COLO668 (cell line): ENCODE results near the gene ADAT1.
"Not testable (repeated sequence)": the region's sequence is repeated elsewhere in the genome, so short reads cannot be mapped to it uniquely, and the experiment has no call there.

Experiments used
- DNase-seq: peaks from one replicate; lab custom pipeline; 2025; ENCODE audit not compliant: unreplicated experiment; lab: John Stamatoyannopoulos, UW

Gene ADAT1

DNA sequence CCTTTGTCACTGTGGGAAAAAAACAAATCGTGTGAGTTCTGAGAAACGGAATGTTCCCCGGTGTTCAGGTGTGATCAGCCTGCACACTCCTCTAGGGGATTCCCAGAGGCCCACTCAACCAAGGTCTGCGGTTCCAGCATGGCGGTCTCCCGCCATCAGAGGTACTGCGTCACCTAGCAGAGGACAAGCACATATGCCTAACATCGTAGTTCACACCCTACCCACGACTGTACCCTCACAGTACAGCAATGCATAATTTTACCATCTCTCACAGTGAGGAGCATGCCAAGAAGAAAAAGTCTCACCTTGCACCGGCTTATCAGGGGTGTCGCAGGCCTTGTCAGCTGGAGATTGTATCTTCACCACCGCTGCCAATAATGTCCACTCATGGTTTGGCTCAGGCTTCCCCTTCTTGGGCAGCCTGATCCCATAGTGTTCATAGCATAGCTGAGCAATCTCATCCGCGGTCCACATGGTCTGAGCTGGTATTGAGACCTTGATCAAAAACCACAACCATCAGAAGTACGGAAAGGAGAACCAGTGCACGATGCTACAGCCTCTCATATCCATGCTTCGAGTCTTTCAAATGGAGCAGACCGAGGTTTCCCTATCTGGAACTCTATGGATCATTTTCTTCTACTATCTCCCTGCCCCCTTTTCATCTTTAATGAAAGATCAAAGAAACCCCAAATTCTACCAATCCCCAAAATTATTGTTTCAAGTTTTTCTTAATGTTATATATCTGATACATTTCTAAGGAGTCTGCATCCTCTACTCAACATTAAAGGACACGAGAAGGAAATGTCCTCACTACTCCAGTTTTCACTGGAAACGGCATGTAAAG lies 2.5 kb downstream of the ADAT1 start:
- DNase-seq = no peak

DNA sequence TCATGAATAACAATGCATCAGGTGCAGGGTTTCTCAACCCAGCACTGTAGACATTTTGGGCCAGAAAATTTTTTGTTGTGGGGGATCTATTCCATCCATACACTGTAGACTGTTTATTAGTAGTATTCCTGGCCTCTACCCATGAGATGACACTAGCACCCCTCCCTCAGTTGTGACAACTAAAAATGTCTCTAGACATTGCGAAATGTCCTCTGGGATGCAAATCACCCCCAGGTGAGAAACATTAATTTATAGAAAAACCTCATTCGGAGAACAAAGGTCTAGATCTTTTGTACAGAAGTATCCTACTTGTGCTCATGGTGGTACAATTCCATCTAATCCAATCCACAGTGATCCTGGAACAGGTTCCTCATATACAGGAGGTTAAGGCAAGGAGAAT lies 4.3 kb downstream of the ADAT1 start:
- DNase-seq = no peak

DNA sequence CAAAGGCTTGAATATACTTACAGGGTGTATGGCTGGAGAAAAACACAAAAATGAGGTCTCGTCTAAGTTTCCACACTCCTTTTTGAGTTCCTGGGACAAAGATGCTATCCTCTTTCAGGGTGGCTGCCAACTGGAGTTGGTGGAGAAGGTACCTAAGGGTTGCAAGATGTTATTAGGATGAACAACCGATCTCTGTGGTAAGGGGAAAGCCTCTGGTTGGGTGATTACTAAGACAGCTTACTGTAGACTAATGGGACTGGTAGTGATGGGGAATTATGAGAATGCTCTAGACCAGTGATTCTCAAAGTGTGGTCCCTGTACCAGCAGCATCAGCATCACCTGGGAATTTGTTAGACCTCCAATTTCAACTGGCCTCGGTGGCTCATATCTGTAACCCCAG lies 6.0 kb downstream of the ADAT1 start:
- DNase-seq = no peak

DNA sequence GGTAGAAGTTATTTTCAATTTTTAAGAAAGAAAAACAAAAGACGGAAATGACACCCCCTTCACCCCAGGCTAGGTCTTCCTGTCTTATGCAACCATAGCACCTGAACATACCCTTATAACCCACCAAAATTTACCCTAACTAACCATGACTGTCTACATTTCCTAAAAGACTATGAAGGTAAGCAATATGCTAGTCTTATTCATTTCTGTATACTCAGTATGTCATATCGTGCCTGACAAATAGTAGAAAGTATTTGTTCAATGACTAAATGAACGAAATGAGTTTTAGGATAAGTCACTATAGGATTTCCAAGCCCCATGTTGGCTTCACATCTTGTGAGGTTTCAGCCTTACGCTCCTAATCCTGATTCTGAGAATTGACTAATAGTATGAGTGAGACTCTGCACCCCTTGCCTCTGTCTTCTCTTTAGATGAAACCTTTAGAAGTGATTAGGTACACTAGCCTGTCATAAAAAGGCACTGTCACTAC lies 6.5 kb downstream of the ADAT1 start:
- DNase-seq = no peak

DNA sequence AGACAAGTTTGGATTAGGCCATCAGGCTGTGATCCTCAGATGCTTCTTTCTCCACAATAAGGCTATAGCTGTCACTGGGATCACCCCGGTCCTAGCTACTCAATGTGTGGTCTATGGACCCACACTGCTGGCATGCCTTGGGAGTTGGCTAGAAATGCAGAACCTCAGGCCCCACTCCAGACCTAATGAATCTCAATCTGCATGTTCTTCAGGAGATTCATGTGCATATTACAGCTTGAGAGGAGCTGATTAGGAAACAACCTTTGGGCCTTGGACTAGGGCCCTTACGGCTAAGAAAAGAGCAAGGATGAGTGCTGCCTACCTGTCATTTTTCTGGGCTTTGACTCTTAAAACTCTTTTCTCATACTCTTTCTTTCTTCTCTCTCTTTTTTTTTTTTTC lies 7.5 kb downstream of the ADAT1 start:
- no peak for DNase-seq

DNA sequence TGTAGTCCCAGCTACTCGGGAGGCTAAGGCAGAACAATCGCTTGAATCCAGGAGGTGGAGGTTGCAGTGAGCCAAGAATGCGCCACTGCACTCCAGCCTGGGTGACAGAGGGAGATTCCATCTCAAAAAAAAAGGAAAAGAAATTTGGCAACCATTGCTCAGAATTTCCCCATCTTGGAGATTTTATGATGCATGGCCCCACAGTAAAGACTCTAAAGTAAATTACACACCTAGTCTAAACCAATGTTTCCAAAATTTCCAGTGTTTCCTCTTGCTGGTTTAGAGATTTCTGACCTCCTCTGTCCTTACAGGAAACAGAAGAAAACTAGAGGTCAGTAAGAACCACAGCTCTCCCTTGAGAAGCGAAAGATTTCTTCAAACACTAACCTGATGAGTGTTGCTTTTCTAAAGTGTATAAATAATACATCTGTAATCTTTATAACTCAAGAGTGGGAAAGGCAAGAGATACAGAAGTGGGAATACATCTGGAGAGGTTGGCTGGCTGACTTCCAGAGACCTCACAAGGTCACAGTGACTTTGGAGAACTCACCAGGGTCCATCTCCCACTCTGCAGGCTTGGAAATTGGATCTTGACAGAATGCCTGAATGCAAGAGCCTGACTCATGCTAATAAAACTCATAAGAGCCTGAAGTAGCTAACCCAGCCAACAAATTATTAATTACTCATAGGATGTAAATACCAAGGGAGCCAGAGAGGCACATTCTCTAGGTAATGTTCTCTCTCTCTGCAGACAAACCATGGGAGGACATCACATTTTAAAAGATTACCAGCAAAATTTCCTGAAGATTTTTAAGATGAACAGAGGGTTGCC lies 8.8 kb downstream of the ADAT1 start:
- no peak for DNase-seq

DNA sequence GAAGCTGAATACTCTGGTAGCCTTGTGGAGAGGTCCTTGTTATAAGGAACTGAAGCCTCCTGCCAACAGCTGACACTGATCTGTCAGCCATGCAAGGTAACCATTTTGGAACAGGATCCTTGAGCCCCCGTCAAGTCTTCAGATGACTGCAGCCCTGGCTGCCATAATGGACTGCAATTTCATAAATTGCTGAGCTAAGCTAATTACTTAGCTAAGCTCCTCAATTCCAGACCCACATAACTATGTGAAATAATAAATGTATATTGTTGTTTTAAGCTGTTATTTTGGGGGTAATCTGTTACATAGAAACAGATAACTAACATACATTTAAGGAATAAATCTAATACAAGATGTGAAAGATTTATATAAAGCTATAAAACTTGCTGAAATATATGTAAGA lies 16.6 kb downstream of the ADAT1 start:
- DNase-seq = no peak

DNA sequence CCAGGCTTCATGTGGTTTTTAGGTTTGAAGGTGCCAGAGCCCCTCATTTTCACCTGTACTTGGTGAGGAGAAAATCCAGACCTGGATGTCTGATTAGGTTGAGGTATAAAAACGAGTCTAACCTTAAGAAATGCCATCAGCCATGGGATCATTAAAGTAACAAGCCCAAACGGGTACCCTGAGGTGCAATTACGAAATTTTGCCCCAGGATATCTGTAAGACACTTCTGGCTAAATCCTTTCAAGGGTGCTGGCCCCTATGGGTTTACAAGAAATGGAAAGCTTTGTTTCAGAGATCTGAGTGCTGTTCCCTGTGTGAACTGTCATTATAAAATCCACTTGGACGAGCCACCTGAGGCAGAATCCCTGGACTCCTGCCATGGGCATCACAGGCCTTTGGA lies 19.8 kb downstream of the ADAT1 start:
- DNase-seq = no peak

DNA sequence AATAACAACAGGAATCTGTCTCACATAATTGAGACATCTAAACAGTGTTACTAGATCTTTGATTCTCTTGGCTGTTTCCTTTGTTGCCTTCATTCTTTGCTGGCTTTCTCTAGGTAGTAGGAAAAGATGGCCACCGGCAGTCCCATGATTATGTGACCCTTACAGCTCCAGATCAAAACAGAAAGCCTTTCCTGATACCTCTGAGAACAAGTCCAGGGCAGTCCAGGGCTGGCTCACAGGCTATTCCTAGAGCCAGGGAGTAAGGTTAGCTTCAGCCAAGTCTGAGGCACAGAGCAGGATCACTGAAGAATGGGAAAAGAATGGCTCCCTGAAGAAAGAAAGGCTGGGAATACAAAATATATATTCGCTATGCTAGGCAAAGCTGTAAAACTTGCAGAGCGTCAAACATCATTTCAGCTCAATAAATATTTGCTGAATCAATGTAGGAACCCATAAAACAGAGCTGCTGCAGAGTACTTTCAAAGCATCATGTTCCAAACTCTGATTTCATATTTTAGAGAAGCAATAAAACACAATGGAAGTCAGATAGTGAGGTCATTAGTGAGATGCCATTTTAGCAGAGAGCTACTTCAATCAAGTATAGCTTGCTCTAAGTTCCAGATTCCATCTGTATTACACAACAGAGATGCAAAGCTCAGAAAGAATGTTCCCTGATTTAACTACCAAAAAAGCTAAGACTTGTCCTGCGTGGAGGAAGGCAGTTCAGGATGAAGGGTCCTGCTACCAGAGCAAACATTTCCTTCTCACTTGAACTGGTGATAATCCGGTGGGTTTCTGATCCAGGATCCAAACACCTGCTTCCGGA lies 23.4 kb downstream of the ADAT1 start:
- DNase-seq = no peak

DNA sequence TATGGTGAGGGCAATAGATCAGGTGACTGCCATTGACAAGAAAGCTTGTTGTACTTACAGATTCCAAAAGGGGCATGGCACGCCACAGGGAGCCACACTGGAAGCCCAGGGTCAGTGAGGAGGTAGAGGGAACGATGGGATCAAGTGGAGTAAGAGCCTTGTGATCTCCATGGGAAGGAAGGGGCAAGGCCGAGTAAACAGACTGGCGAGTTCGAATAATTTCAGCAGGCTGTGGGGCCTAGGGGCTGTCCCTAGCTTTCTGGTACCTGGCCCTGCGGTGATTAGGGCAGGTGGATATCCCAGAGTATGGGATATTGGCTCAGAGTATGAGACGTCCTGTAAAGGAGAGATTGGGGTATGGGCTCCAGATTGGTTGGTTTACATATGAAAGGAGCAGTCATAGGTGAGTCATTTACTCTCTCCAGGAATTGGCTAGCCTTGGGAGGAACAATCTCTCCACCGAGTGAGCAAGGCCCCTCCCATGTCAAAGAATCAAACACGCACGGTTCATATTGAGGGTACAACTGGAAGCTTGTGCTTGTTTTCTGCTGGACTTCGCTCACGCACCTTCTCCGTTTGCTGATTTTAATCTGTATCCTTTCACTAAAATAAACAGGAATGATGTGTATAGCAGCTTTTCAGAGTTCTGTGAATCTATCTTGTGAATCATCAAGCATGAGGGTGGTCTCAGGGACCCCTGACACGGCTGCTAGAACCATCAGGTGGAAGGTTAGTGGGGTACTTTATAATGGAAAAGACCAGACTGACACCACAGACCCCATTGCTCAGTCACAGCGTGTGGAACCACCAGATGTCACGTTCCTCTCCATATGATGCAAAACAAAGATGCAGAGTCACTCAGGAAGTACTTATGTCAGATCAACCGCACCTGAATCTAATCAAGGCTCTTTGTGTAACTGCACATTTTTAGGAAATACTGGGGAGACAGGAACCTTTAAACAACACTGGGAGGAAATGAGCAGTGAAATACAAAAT lies 29.0 kb downstream of the ADAT1 start:
- no peak for DNase-seq

DNA sequence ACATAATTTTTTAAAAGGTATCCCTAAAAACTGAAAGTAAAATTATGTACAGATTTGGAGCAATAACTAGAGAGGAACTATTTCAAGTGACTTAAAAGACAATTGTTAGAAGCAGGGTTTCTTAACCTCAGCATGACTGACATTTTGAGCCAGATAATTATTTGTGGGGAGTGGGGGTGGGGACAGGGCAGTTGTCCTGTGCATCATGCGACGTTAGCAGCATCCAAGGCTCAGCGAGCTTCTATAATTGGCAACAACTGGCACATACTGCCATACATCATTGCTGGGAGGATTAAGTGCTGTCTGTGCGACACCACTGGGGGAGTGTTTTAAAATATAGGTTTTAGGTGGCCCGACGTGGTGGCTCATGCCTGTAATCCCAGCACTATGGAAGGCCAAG lies 29.8 kb downstream of the ADAT1 start:
- no peak for DNase-seq

DNA sequence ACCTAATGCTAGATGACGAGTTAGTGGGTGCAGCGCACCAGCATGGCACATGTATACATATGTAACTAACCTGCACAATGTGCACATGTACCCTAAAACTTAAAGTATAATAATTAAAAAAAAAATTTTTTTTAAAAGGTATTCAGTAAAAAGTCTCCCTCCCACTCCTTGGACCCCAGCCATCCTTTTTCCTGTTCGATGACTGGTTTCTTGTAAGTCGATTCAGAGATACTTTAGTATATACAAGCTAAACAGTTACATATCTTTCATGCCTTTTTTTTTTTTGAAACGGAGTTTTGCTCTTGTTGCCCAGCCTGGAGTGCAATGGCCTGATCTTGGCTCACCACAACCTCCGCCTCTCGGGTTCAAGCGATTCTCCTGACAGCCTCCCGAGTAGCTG lies 31.2 kb downstream of the ADAT1 start:
- not testable (repeated sequence) for DNase-seq

DNA sequence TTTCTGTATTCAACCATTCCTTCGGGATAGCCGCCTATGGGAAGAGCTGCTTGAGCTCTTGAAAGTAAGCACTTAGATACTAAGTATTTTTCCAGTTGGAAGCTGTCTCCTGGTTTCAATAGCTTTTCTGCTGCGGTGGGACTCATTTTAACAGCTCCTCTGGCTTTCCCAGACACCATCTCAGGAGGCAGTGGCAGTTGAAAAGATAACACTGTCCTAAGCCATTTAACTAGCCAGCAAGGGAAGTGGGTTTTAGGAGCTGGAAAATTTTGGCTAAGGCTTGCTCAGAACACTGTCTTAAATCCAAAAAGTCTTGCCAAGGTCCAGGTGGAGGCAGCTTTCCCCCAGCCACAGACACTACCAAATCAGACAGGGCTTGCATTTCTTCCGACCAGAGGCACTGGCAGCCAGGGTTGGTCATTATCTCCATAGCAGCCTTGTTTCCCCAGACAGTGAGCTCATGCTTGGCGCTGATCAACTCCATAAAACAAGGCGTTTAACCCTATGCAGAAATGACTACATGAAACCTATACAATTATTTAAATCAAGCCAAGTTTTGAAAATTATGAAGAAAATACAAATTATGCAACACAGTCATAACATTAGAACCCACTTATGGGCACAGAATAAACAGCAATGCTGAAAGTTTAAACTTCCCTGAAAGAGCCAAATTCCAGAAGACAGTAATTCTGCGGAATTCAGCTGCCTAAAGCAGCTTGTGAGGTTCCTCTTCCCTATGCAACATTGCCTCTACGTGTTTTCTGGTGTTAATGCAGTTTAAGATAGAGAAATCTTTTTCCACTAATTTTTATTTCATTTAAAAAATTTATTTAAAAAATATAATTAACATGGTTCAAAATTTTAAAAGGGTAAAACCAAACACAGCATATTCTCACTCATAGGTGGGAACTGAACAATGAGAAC lies 31.9 kb downstream of the ADAT1 start:
- DNase-seq = no peak

DNA sequence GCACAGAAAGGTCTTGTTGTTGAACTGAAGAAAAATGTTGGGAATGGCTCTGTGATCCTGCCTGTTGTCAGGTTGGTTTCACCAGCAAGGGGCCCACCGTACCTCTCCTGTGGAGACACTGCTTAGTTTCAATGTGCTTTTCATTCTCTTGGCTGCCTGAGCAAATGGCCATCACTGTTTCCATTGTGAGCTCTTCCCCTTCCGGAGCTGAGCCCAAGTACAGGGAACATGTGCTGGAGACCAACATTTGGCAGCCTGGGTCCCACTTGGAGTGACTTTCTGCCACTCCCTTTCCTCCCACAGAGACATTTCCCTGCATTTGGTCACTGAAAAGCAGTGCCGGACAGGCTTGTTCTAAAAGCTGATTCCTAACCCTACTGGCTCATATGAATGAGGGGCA lies 33.8 kb downstream of the ADAT1 start:
- no peak for DNase-seq

DNA sequence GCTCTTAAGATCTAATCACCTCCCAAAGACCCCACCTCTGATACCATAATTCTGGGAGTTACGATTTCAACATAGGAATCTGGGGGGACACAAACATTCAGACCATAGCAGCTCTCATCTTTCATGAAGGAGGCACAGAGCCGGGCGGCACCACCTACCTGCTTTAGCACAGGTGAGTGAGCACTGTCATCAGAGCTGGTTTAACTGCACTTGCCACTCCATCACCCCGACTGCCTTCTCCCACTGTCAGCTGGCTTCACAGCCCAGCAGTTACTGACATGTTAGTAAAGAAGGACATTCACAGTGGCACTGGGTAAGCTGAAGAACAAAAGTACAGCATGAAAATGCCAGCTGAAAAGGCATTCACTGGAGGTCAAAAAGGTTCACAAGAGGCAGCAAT lies 34.4 kb downstream of the ADAT1 start:
- DNase-seq = no peak

DNA sequence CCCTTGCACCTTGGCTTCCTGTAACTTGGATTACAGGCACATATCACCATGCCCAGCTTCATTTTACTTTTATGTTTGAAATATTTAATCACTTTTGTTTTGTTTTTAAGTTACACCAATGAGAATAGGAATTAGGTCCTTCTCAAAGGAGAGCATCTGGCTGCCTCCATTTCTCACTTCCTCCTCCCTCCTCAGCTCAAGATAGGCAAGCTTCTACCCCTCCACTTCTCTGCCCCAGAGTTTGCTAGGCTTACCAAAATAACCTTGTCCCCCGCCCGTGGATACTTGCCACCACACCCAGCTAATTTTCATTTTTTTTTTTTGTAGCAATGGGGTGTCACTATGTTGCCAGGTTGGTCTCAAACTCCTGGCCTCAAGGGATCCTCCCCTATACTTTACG lies 39.0 kb downstream of the ADAT1 start:
- no peak for DNase-seq

DNA sequence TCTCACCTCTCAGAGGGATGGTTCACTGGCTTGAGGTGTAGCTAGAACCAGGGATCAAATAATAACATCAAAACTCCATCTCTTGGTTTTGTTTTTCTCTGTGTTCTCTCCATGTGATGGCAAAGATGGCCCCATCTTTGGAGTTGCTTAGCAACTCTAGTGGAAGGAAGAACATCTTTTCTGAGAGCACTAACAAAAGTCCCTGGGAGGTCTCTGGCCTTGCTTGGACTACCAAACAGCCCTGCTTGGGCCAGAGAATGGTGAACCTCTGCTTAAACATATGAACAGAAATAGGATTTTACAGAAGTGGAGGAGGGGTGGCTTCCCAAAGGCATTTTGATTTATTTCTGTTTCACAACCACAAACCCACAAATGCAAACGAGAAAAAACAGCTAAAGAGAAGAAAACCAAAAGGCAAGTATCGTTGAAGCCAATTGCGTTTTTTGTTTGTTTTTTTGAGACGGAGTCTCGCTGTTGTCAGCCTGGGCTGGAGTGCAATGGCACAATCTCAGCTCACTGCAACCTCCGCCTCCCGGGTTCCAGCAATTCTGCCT lies 43.7 kb downstream of the ADAT1 start:
- DNase-seq = no peak

DNA sequence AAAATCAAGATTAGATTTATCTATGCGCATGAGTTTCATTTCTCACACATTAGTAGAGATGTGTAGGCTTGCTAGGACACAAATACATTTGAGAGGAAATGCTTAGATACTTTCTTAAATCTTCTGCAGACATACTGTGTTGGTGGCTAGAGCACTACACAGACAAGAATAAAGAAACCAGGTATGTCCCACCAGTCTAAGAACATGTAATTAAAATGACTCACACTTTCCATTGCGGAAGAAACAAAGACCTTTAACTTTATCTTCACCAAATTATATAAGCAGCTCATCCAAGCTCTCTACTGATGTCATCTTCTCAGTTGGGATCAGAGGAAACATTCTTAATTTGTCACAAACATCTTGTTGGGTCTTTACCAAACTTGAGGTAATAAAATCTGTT lies 44.4 kb downstream of the ADAT1 start:
- no peak for DNase-seq

DNA sequence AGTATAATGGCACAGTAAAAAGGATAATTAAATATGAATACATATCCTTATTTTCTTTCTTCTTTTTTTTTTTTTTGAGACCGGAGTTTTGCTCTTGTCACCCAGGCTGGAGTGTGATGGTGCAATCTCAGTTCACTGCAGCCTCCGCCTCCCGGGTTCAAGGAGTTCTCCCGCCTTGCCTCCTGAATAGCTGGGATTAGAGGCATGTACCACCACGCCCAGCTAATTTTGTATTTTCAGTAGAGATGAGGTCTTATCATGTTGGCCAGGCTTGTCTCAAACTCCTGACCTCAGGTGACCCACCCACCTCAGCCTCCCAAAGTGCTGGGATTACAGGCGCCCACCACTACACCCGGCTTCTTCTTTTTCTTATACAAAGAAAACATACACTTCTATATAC lies 44.9 kb downstream of the ADAT1 start:
- no peak for DNase-seq
